Hepatocyte (in vitro differentiated cells): ENCODE data around the gene DYNC2H1. TPM values are rescaled to one million over a fixed set of nuclear protein-coding genes. Genes with fewer than 3 reads are reported as not detected.

Source experiments
- DNase-seq: peaks from one replicate; pipeline ENCODE4 v3.0.0-alpha.2; 2016; ENCODE audit warnings: low spot score
- H2AFZ ChIP-seq: fragments of 200-600 bp; sonication (generic); 2 replicates; pipeline ENCODE4 v1.6.0; 2016; ENCODE audit warnings: antibody characterized with exemption, mild to moderate bottlenecking
- H3K27ac ChIP-seq: fragments of 200-600 bp; sonication (generic); 2 replicates; pipeline ENCODE4 v1.5.1; 2016; ENCODE audit warnings: mild to moderate bottlenecking
- H3K27me3 ChIP-seq: fragments of 200-600 bp; sonication (generic); 2 replicates; pipeline ENCODE4 v1.6.1; 2016
- H3K36me3 ChIP-seq: fragments of 200-600 bp; sonication (generic); replicated peaks from 2 replicates; pipeline ENCODE4 v1.5.1; 2016; ENCODE audit warnings: low read depth; ENCODE audit not compliant: insufficient read depth
- H3K4me1 ChIP-seq: fragments of 200-600 bp; sonication (generic); 2 replicates; pipeline ENCODE4 v1.5.1; 2016; ENCODE audit warnings: mild to moderate bottlenecking, moderate library complexity; ENCODE audit not compliant: insufficient read depth
- H3K4me2 ChIP-seq: fragments of 200-600 bp; sonication (generic); 2 replicates; pipeline ENCODE4 v1.6.0; 2016
- H3K4me3 ChIP-seq: fragments of 200-600 bp; sonication (generic); 2 replicates; pipeline ENCODE4 v1.5.1; 2016; ENCODE audit warnings: mild to moderate bottlenecking
- H3K79me2 ChIP-seq: fragments of 200-600 bp; sonication (generic); 2 replicates; pipeline ENCODE4 v1.6.0; 2017; ENCODE audit warnings: mild to moderate bottlenecking
- H3K9me2 ChIP-seq: fragments of 200-600 bp; sonication (generic); replicated peaks from 2 replicates; pipeline ENCODE4 v1.6.0; 2017; ENCODE audit warnings: mild to moderate bottlenecking; ENCODE audit not compliant: insufficient read depth
- H3K9me3 ChIP-seq: fragments of 200-600 bp; sonication (generic); 2 replicates; pipeline ENCODE4 v1.5.1; 2016; ENCODE audit warnings: low read depth, mild to moderate bottlenecking
- H4K20me1 ChIP-seq: fragments of 200-600 bp; sonication (generic); 2 replicates; pipeline ENCODE4 v1.6.0; 2016; ENCODE audit warnings: mild to moderate bottlenecking; ENCODE audit not compliant: insufficient read depth, poor library complexity, severe bottlenecking
- EZH2 ChIP-seq: fragments of 200-600 bp; sonication (generic); IDR thresholded peaks from 2 replicates; pipeline ENCODE4 v1.6.1; 2016; ENCODE audit warnings: antibody characterized with exemption, mild to moderate bottlenecking, borderline replicate concordance
- EZH2phosphoT487 ChIP-seq: fragments of 200-600 bp; sonication (generic); IDR thresholded peaks from one replicate; pipeline ENCODE4 v1.6.1; 2018; ENCODE audit warnings: antibody characterized with exemption, mild to moderate bottlenecking, low read depth, moderate library complexity; ENCODE audit not compliant: unreplicated experiment, severe bottlenecking
- WGBS: methylation state at CpG from one replicate; pipeline ENCODE4 v1.1.6; 2016; ENCODE audit warnings: low lambda C conversion rate; ENCODE audit errors: missing lambda C conversion rate; 5-methylcytosine and 5-hydroxymethylcytosine counted together
- polyA plus RNA-seq: library from polyadenylated mRNA; unstranded; fragments of >200 nt; fragmentation: Nextera tagmentation; extraction: Ambion mirVana; gene quantifications from 2 replicates; pipeline ENCODE4 v1.2.1, GENCODE V29; 2016
- total RNA-seq: library from RNA; depleted of rRNA; stranded (reverse); fragments of >200 nt; gene quantifications from 2 replicates; pipeline ENCODE4 v1.2.3, GENCODE V29; 2014
- TF ChIP-seq, protein P1 (sequence below): fragments of 200-600 bp; sonication (generic); IDR thresholded peaks from 2 replicates; pipeline ENCODE4 v1.5.1; 2016; ENCODE audit warnings: antibody characterized with exemption, mild to moderate bottlenecking; ENCODE audit not compliant: poor library complexity

Gene DYNC2H1
- total and polyA plus RNA-seq, 2 experiments from 2014 or later, result 4.4 to 16.9 TPM

DNA sequence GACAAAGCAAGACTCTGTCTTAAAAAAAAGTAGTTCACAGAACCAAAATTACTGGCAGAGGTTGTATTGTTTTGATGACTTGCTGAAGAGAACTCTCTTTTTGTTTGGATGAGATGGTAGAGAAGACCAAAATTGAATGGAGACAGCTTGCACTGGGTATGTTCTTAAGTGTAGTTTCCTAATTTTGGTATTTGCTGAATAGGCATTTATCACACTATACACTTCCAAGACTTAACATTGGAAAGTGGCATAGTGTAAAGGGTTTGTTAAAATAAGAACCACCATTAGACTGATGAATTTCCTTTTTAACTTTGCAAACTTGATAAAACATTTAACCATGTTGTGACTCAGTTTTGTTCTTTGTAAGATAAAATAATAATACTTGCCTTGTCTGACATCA is 11.9 kb upstream of the DYNC2H1 start:
- no peak for DNase-seq
- no peak overlapping the region for H3K4me3 ChIP-seq
- H3K4me1 ChIP-seq, result no peaks in the 10 kb centered on the region
- H3K9me3 ChIP-seq, result no peaks in the 10 kb centered on the region
- H2AFZ ChIP-seq, result no peak overlapping the region
- peaks cover 6% of the 10 kb centered on the region for H3K27me3 ChIP-seq
- H4K20me1 ChIP-seq, result no peaks in the 10 kb centered on the region
- H3K27ac ChIP-seq, result no peak overlapping the region
- TF ChIP-seq, protein P1, sequence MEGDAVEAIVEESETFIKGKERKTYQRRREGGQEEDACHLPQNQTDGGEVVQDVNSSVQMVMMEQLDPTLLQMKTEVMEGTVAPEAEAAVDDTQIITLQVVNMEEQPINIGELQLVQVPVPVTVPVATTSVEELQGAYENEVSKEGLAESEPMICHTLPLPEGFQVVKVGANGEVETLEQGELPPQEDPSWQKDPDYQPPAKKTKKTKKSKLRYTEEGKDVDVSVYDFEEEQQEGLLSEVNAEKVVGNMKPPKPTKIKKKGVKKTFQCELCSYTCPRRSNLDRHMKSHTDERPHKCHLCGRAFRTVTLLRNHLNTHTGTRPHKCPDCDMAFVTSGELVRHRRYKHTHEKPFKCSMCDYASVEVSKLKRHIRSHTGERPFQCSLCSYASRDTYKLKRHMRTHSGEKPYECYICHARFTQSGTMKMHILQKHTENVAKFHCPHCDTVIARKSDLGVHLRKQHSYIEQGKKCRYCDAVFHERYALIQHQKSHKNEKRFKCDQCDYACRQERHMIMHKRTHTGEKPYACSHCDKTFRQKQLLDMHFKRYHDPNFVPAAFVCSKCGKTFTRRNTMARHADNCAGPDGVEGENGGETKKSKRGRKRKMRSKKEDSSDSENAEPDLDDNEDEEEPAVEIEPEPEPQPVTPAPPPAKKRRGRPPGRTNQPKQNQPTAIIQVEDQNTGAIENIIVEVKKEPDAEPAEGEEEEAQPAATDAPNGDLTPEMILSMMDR, result no peak
- H3K79me2 ChIP-seq, result no peaks in the 10 kb centered on the region
- no peaks in the 10 kb centered on the region for H3K36me3 ChIP-seq
- no peaks in the 10 kb centered on the region for H3K9me2 ChIP-seq
- H3K4me2 ChIP-seq, result no peak overlapping the region

DNA sequence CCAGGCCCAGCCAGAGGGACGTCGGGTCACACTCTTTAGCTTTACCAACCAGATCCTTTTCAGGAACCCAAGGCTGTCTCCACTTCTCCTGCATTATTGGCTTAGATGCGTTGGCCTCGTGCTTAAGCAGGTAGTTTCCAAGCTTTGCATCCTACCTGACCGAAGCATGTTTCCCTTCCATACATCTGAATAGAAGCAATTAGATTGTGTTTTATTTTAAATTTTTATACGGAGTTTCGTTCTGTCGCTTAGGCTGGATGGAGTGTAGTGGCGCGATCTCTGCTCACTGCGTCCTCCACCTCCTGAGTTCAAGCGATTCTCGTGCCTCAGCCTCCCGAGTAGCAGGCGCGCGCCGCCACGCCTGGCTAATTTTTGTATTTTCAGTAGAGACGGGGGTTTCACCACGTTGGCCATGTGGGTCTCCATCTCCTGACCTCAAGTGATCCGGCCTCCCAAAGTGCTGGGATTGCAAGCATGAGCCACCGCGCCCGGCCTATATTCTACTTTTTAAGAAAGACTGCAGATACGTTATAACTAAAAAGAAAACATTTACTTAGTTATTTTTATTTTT is 677 bp downstream of the DYNC2H1 start:
- Histone ChIP-seq H3K27ac (peak overlapping the region; percentile 78), H3K79me2 (no peaks in the 10 kb centered on the region), H3K4me2 (peak overlapping the region; percentile 86), H3K36me3 (no peaks in the 10 kb centered on the region), H3K27me3 (no peaks in the 10 kb centered on the region), H3K4me1 (peaks cover 4% of the 10 kb centered on the region), H3K4me3 (peak overlapping the region; percentile 53), H3K9me3 (no peaks in the 10 kb centered on the region), H3K9me2 (no peaks in the 10 kb centered on the region), H2AFZ (peak overlapping the region; percentile 82), H4K20me1 (no peaks in the 10 kb centered on the region)
- WGBS, result 20% methylated on average over 26 of the region's 26 CpGs
- TF ChIP-seq EZH2, result no peak
- TF ChIP-seq EZH2phosphoT487, result no peak
- DNase-seq, result no peak

DNA sequence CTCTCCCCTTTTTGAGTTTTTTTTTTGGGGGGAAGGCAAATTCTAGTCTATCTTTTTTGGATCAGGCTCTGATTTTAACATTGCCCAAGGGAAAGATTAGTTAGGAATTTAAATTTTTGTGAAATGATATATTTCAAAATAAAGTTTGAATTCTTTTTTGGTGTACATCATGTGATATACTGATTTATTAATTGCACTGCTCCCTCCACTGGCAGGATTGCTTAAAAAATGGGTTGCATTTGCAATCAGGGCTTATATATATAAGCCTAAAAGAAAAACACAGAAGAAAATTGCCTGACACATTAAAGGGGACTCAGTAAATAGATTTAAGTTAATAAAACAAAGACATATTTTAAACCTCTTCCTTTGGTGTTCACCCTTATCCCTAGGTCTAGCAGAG is 1.2 kb downstream of the DYNC2H1 start:
- Histone ChIP-seq H4K20me1 (no peaks in the 10 kb centered on the region), H3K9me3 (no peaks in the 10 kb centered on the region), H3K79me2 (no peaks in the 10 kb centered on the region), H3K36me3 (no peaks in the 10 kb centered on the region), H3K27me3 (no peaks in the 10 kb centered on the region), H3K4me3 (peak overlapping the region; percentile 53), H3K9me2 (no peaks in the 10 kb centered on the region), H3K4me2 (peak overlapping the region; percentile 86), H3K4me1 (peaks cover 4% of the 10 kb centered on the region), H2AFZ (peak overlapping the region; percentile 82), H3K27ac (peak overlapping the region; percentile 78)
- TF ChIP-seq, protein P1, result peak; percentile 34
- no peak for TF ChIP-seq EZH2phosphoT487
- peak; percentile 11 for DNase-seq

DNA sequence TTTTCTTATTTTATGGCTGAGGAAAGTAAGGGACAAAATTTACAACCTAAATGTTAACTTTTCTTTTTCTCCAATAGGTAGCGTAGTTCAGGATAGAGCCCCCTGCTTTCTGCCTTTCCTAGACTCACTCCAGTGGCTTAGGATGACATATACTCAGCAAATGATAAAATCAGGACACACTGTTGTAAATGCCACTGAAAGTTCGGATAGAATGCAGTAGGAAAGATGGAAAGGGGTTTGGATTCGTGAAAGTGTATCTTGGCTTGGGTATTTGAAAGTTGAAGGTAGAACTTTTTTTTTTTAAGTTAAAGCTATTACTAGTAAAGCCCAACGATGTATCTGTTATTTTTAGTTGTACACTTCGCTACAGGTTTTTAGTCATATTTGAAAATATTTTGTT is 2.2 kb downstream of the DYNC2H1 start:
- Histone ChIP-seq H3K4me1 (peaks cover 4% of the 10 kb centered on the region), H3K4me3 (no peak overlapping the region), H3K27me3 (no peaks in the 10 kb centered on the region), H3K9me2 (no peaks in the 10 kb centered on the region), H3K36me3 (no peaks in the 10 kb centered on the region), H3K79me2 (no peaks in the 10 kb centered on the region), H2AFZ (no peak overlapping the region), H4K20me1 (no peaks in the 10 kb centered on the region), H3K27ac (no peak overlapping the region), H3K9me3 (no peaks in the 10 kb centered on the region), H3K4me2 (peak overlapping the region; percentile 86)
- 69% methylated on average over 5 of the region's 5 CpGs for WGBS
- DNase-seq, result no peak
- TF ChIP-seq, protein P1, result no peak
- TF ChIP-seq EZH2phosphoT487 (no peak), EZH2 (no peak)
